H1 (cell line): ENCODE results near the gene C20orf141. TPM values are rescaled to one million over a fixed set of nuclear protein-coding genes. Genes with fewer than 3 reads are reported as not detected.

Source experiments
- CTCF ChIA-PET: fragments of 300-600 bp; sonication (Branson Sonifier 250); formaldehyde crosslinking; loops from one replicate; lab custom pipeline; 2021; ENCODE audit not compliant: partially characterized antibody; lab: Charles Lee
- POLR2A ChIA-PET: fragments of 300-600 bp; sonication (Branson Sonifier 250); formaldehyde crosslinking; loops from one replicate; lab custom pipeline; 2021; ENCODE audit warnings: inconsistent platforms; ENCODE audit not compliant: partially characterized antibody; lab: Charles Lee
- DNase-seq, 2 experiments: peaks; one replicate each; pipeline versions ENCODE4 v3.0.0 to v3.0.0-alpha.2; 2010 to 2022; ENCODE audit warnings: low spot score in 2 of 2, low read depth in 1 of 2, mixed read lengths in 1 of 2
- FAIRE-seq: peaks from 2 replicates; lab custom pipeline; 2011; peaks lifted over from hg19 to GRCh38; lab: Jason Lieb, UNC
- H2AFZ ChIP-seq: 2 replicates; pipeline ENCODE4 v1.8.1; 2012; ENCODE audit warnings: low read length, inconsistent platforms
- H2AK5ac ChIP-seq: 2 replicates; pipeline ENCODE4 v1.6.1; 2013; ENCODE audit warnings: low read depth, low read length
- H2BK120ac ChIP-seq: replicated peaks from 2 replicates; pipeline ENCODE3; 2013; ENCODE audit warnings: low read depth, low read length, inconsistent platforms
- H2BK12ac ChIP-seq: 2 replicates; pipeline ENCODE4 v1.6.1; 2013; ENCODE audit warnings: low read depth, low read length
- H2BK15ac ChIP-seq: 2 replicates; pipeline ENCODE4 v1.6.1; 2013; ENCODE audit warnings: low read length
- H2BK20ac ChIP-seq: 2 replicates; pipeline ENCODE4 v1.6.1; 2013; ENCODE audit warnings: low read length
- H2BK5ac ChIP-seq: 2 replicates; pipeline ENCODE4 v1.6.1; 2013; ENCODE audit warnings: low read depth, low read length
- H3K14ac ChIP-seq: 2 replicates; pipeline ENCODE4 v1.6.1; 2013; ENCODE audit warnings: inconsistent platforms; ENCODE audit not compliant: insufficient read length
- H3K18ac ChIP-seq: 2 replicates; pipeline ENCODE4 v1.6.1; 2013; ENCODE audit warnings: low read length; ENCODE audit errors: extremely low read depth
- H3K23ac ChIP-seq: 2 replicates; pipeline ENCODE4 v1.6.1; 2013; ENCODE audit warnings: inconsistent platforms; ENCODE audit not compliant: insufficient read length
- H3K23me2 ChIP-seq: 2 replicates; pipeline ENCODE4 v1.6.1; 2013; ENCODE audit warnings: low read depth, low read length
- H3K27ac ChIP-seq: 2 replicates; pipeline ENCODE4 v1.6.1; 2011; ENCODE audit warnings: low read depth, low read length, inconsistent platforms
- H3K27me3 ChIP-seq, 4 experiments: replicated peaks in 1 of 4; 1 replicate in 1 of 4; 2 replicates in 3 of 4; pipeline versions ENCODE4 v1.6.1 to v1.8.1; 2011 to 2013; ENCODE audit warnings: low read length in 3 of 4, mild to moderate bottlenecking in 3 of 4, inconsistent platforms in 2 of 4, mixed read lengths in 2 of 4, moderate library complexity in 1 of 4; ENCODE audit not compliant: control insufficient read depth in 3 of 4, insufficient read depth in 3 of 4; ENCODE audit errors: extremely low read depth in 1 of 4
- H3K36me3 ChIP-seq, 4 experiments: 2 replicates each; pipeline versions ENCODE4 v1.6.1 to v1.8.1; 2011 to 2013; ENCODE audit warnings: mild to moderate bottlenecking in 4 of 4, low read length in 3 of 4, moderate library complexity in 2 of 4, control low read depth in 1 of 4, inconsistent platforms in 1 of 4; ENCODE audit not compliant: insufficient read depth in 4 of 4, control insufficient read depth in 2 of 4
- H3K4ac ChIP-seq: replicated peaks from 2 replicates; pipeline ENCODE3; 2013; ENCODE audit warnings: low read length, low read depth, mixed read lengths, inconsistent platforms; ENCODE audit not compliant: insufficient read length
- H3K4me1 ChIP-seq, 4 experiments: replicated peaks in 1 of 4; 1 replicate in 1 of 4; 2 replicates in 3 of 4; pipeline versions ENCODE4 v1.6.1 to v1.8.1; 2011 to 2013; ENCODE audit warnings: low read length in 3 of 4, inconsistent platforms in 2 of 4, mixed read lengths in 1 of 4; ENCODE audit not compliant: insufficient read depth in 4 of 4, control insufficient read depth in 3 of 4
- H3K4me2 ChIP-seq, 2 experiments: 2 replicates each; pipeline versions ENCODE4 v1.6.1 to v1.8.1; 2011 to 2013; ENCODE audit warnings: low read depth in 2 of 2, low read length in 2 of 2, control low read depth in 1 of 2, inconsistent platforms in 1 of 2, mild to moderate bottlenecking in 1 of 2; ENCODE audit not compliant: insufficient read depth in 1 of 2
- H3K4me3 ChIP-seq, 4 experiments: fragments of 200-600, 300-600 bp in 1 of 4; sonication (generic), shearing (Covaris generic), sonication (Bioruptor Twin) in 1 of 4; 2 replicates each; pipeline versions ENCODE4 v1.5.1 to v1.8.1; 2011 to 2016; ENCODE audit warnings: low read length in 4 of 4, low read depth in 3 of 4, control low read depth in 2 of 4, inconsistent platforms in 2 of 4, mild to moderate bottlenecking in 2 of 4, mixed read lengths in 1 of 4, moderate library complexity in 1 of 4; ENCODE audit not compliant: insufficient read depth in 2 of 4; ENCODE audit errors: extremely low read depth in 1 of 4
- H3K56ac ChIP-seq: replicated peaks from 2 replicates; pipeline ENCODE3; 2013; ENCODE audit warnings: low read depth, mild to moderate bottlenecking, mixed read lengths, low read length, inconsistent platforms; ENCODE audit not compliant: insufficient read length
- H3K79me1 ChIP-seq: 2 replicates; pipeline ENCODE4 v1.6.1; 2013; ENCODE audit warnings: low read depth, low read length, control low read depth
- H3K79me2 ChIP-seq, 2 experiments: 2 replicates each; pipeline versions ENCODE4 v1.6.1 to v1.8.1; 2012 to 2013; ENCODE audit warnings: low read length in 2 of 2, mild to moderate bottlenecking in 2 of 2, inconsistent platforms in 1 of 2; ENCODE audit not compliant: insufficient read depth in 2 of 2, control insufficient read depth in 1 of 2
- H3K9ac ChIP-seq, 4 experiments: replicated peaks in 1 of 4; 1 replicate in 1 of 4; 2 replicates in 3 of 4; pipeline versions ENCODE4 v1.6.1 to v1.8.1; 2011 to 2013; ENCODE audit warnings: low read depth in 3 of 4, low read length in 3 of 4, control low read depth in 2 of 4, mild to moderate bottlenecking in 2 of 4, moderate library complexity in 2 of 4, inconsistent platforms in 1 of 4; ENCODE audit errors: extremely low read depth in 1 of 4
- H3K9me3 ChIP-seq, 2 experiments: 2 replicates each; pipeline versions ENCODE4 v1.6.1 to v1.8.1; 2012 to 2013; ENCODE audit warnings: mild to moderate bottlenecking in 2 of 2, moderate library complexity in 2 of 2, control low read depth in 1 of 2, inconsistent platforms in 1 of 2, low read depth in 1 of 2, low read length in 1 of 2, mixed read lengths in 1 of 2; ENCODE audit not compliant: insufficient read depth in 2 of 2
- H4K20me1 ChIP-seq, 2 experiments: replicated peaks in 1 of 2; 2 replicates each; pipeline versions ENCODE3 to v1.8.1; 2011 to 2013; ENCODE audit warnings: inconsistent platforms in 2 of 2, low read length in 2 of 2, mild to moderate bottlenecking in 1 of 2; ENCODE audit not compliant: insufficient read depth in 2 of 2, control insufficient read depth in 1 of 2
- H4K5ac ChIP-seq: 2 replicates; pipeline ENCODE4 v1.6.1; 2013; ENCODE audit warnings: low read length, low read depth, mixed read lengths, inconsistent platforms; ENCODE audit not compliant: insufficient read length
- H4K8ac ChIP-seq: 2 replicates; pipeline ENCODE4 v1.8.0; 2013; ENCODE audit warnings: mild to moderate bottlenecking, moderate library complexity, low read length, inconsistent platforms; ENCODE audit not compliant: insufficient read depth; ENCODE audit errors: extremely low read depth
- H4K91ac ChIP-seq: replicated peaks from 2 replicates; pipeline ENCODE3; 2013; ENCODE audit warnings: low read length, mixed read lengths, inconsistent platforms; ENCODE audit not compliant: insufficient read length
- EGR1 ChIP-seq: IDR thresholded peaks from 2 replicates; pipeline ENCODE4 v1.6.1; 2011; ENCODE audit warnings: low read depth, low read length, borderline replicate concordance
- EZH2 ChIP-seq: fragments of 200-600 bp; sonication (generic); IDR thresholded peaks from 2 replicates; pipeline ENCODE4 v1.7.1; 2012; ENCODE audit warnings: low read depth, mild to moderate bottlenecking, moderate library complexity, low read length, inconsistent platforms; ENCODE audit not compliant: severe bottlenecking
- JUND ChIP-seq: IDR thresholded peaks from 2 replicates; pipeline ENCODE4 v1.6.1; 2011; ENCODE audit warnings: mild to moderate bottlenecking, improper control_type of control experiment, low read length
- PHF8 ChIP-seq: fragments of 200-600 bp; sonication (generic); conservative IDR thresholded peaks from 2 replicates; pipeline ENCODE4 v1.7.1; 2012; ENCODE audit warnings: low read depth, mild to moderate bottlenecking, inconsistent platforms, low read length, moderate library complexity
- RNF2 ChIP-seq: fragments of 200-900, 300-1000 bp; sonication (generic); IDR thresholded peaks from 2 replicates; pipeline ENCODE4 v1.7.1; 2016; ENCODE audit warnings: borderline replicate concordance, low read depth, mild to moderate bottlenecking, antibody characterized with exemption, low read length; ENCODE audit not compliant: poor library complexity, severe bottlenecking; ENCODE audit errors: missing control alignments
- TCF12 ChIP-seq: IDR thresholded peaks from 2 replicates; pipeline ENCODE4 v1.6.1; 2011; ENCODE audit warnings: low read depth, mild to moderate bottlenecking, low read length
- WGBS, 2 experiments: shearing (Covaris generic) in 1 of 2; methylation state at CpG; one replicate each; pipeline versions ENCODE4 v1.1.6 to v1.1.7; 2013 to 2015; ENCODE audit warnings: low lambda C conversion rate in 2 of 2, mixed read lengths in 2 of 2, inconsistent platforms in 1 of 2, low coverage in 1 of 2, missing lambda C conversion rate in 1 of 2; ENCODE audit not compliant: insufficient replicate concordance in 2 of 2, insufficient coverage in 1 of 2, insufficient read length in 1 of 2; ENCODE audit errors: extremely low coverage in 1 of 2, missing lambda C conversion rate in 1 of 2; 5-methylcytosine and 5-hydroxymethylcytosine counted together
- polyA plus RNA-seq, 7 experiments: library from polyadenylated mRNA; depleted of rRNA in 3 of 7; stranded (reverse) in 5 of 7; unstranded in 2 of 7; fragments of >200 nt in 5 of 7; fragments of 200-250 nt in 2 of 7; gene quantifications; 1 replicate in 5 of 7; 2 replicates in 1 of 7; 4 replicates in 1 of 7; pipeline versions ENCODE4 v1.2.1 to v1.2.3, GENCODE V29; 2011 to 2013; ENCODE audit warnings: missing spikeins in 2 of 7, mixed read lengths in 2 of 7
- total RNA-seq: library from RNA; stranded (reverse); fragmentation: NEBNext Ultra II Directional; extraction: Animal tissue kit (Norgen Biotek cat#: 25700); gene quantifications from 2 replicates; pipeline ENCODE4 v1.2.1, GENCODE V29; 2021
- TF ChIP-seq, protein P1 (sequence below), 3 experiments: IDR thresholded peaks; 1 replicate in 2 of 3; 2 replicates in 1 of 3; pipeline versions ENCODE4 v1.5.1 to v1.6.1; 2011; ENCODE audit warnings: low read length in 3 of 3, mild to moderate bottlenecking in 3 of 3, inconsistent platforms in 2 of 3, low read depth in 1 of 3, moderate library complexity in 1 of 3; ENCODE audit not compliant: insufficient read depth in 1 of 3; ENCODE audit errors: control extremely low read depth in 1 of 3
- TF ChIP-seq, protein P2 (sequence below): IDR thresholded peaks from 2 replicates; pipeline ENCODE4 v1.6.1; 2011; ENCODE audit warnings: low read depth, mild to moderate bottlenecking, low read length; ENCODE audit not compliant: insufficient read depth
- TF ChIP-seq, protein P3 (sequence below): IDR thresholded peaks from 2 replicates; pipeline ENCODE4 v1.6.1; 2012; ENCODE audit warnings: inconsistent platforms

Gene C20orf141
- total and polyA plus RNA-seq, 2 of the 8 experiments (the other 6 are each of a cell fraction or from before 2014, with no cell fraction given) = not detected

DNA sequence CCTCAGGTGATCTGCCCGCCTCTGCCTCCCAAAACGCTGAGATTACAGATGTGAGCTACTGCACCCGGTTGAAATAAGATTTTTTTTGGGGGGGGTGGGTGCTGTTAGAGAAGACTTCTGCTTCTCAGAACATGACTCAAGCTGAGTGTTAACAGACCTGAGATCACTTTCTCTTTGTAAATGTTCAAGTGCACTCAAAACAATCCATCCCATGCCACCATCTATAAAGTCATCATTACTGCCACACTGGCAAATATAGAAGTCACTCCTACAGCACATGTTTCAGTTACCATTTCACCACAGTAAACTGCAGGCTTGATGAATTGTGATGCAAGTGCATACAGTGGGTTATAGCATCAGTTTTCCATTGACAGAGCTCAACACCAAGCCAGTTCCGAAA lies 34.7 kb downstream of the C20orf141 start:
- CTCF ChIA-PET = interaction anchor here (1.1 to 5.4 kb wide), 6 partner anchors 16 to 175 kb away, joined by 4 to 94 read pairs (median 5); no protein-coding TSS in a partner anchor
- TF ChIP-seq PHF8 (no peak), EZH2 (no peak), JUND (no peak), TCF12 (no peak), EGR1 (no peak), RNF2 (no peak)
- TF ChIP-seq, protein P1, sequence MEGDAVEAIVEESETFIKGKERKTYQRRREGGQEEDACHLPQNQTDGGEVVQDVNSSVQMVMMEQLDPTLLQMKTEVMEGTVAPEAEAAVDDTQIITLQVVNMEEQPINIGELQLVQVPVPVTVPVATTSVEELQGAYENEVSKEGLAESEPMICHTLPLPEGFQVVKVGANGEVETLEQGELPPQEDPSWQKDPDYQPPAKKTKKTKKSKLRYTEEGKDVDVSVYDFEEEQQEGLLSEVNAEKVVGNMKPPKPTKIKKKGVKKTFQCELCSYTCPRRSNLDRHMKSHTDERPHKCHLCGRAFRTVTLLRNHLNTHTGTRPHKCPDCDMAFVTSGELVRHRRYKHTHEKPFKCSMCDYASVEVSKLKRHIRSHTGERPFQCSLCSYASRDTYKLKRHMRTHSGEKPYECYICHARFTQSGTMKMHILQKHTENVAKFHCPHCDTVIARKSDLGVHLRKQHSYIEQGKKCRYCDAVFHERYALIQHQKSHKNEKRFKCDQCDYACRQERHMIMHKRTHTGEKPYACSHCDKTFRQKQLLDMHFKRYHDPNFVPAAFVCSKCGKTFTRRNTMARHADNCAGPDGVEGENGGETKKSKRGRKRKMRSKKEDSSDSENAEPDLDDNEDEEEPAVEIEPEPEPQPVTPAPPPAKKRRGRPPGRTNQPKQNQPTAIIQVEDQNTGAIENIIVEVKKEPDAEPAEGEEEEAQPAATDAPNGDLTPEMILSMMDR (IDR thresholded peaks at IDR 0.05; ENCODE audit: control extremely low read depth in 1 of 3, insufficient read depth in 1 of 3, low read depth in 1 of 3, low read length in 3 of 3) = no peak
- TF ChIP-seq, protein P2, sequence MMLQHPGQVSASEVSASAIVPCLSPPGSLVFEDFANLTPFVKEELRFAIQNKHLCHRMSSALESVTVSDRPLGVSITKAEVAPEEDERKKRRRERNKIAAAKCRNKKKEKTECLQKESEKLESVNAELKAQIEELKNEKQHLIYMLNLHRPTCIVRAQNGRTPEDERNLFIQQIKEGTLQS = no peak
- TF ChIP-seq, protein P3, sequence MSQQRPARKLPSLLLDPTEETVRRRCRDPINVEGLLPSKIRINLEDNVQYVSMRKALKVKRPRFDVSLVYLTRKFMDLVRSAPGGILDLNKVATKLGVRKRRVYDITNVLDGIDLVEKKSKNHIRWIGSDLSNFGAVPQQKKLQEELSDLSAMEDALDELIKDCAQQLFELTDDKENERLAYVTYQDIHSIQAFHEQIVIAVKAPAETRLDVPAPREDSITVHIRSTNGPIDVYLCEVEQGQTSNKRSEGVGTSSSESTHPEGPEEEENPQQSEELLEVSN = no peak

More for the DNA sequence above, 34.7 kb downstream of the C20orf141 start:
- no peak overlapping the region for H2BK20ac ChIP-seq
- H3K4ac ChIP-seq = no peak overlapping the region
- no peaks in the 10 kb centered on the region for H3K79me1 ChIP-seq
- H4K91ac ChIP-seq = no peak overlapping the region
- H3K23ac ChIP-seq = no peak overlapping the region
- no peak overlapping the region for H2BK5ac ChIP-seq
- H3K27ac ChIP-seq = no peak overlapping the region
- no peaks in the 10 kb centered on the region for H3K27me3 ChIP-seq
- no peak overlapping the region for H3K56ac ChIP-seq
- no peaks in the 10 kb centered on the region for H3K79me2 ChIP-seq
- H3K4me1 ChIP-seq = peaks cover 0 to 4% (median 0%) of the 10 kb centered on the region in 4 experiments; a peak in 3 of 7 replicates
- no peaks in the 10 kb centered on the region for H4K20me1 ChIP-seq
- no peaks in the 10 kb centered on the region for H3K9me3 ChIP-seq
- H3K18ac ChIP-seq = no peak overlapping the region
- no peak overlapping the region for H2AK5ac ChIP-seq
- no peak overlapping the region for H2BK12ac ChIP-seq
- H3K4me3 ChIP-seq = no peak overlapping the region
- POLR2A ChIA-PET = interaction anchor here (1.4 kb wide), 1 partner anchor 9 kb away, joined by 5 read pairs; the partner anchor contains the start of genes PCED1A and VPS16
- H2BK15ac ChIP-seq = no peak overlapping the region
- no peaks in the 10 kb centered on the region for H3K36me3 ChIP-seq
- H3K23me2 ChIP-seq = no peaks in the 10 kb centered on the region; the same call in 1 of the 2 replicates
- WGBS, 2 experiments = 87% methylated on average over 4 of the region's 4 CpGs; no CpG with 5 or more reads in 1 of the 2 experiments
- no peak overlapping the region for H2BK120ac ChIP-seq
- no peak overlapping the region for H4K8ac ChIP-seq
- no peak for FAIRE-seq
- no peak for DNase-seq
- H4K5ac ChIP-seq = no peak overlapping the region
- H3K4me2 ChIP-seq = no peak overlapping the region
- H2AFZ ChIP-seq = no peak overlapping the region
- H3K9ac ChIP-seq = no peak overlapping the region
- H3K14ac ChIP-seq = no peak overlapping the region
